Loucy (cell line): ENCODE measurements around the gene PRAMEF6.
"Not testable (repeated sequence)": the region's sequence is repeated elsewhere in the genome, so short reads cannot be mapped to it uniquely, and the experiment has no call there.

Experiments used
- H2AFZ ChIP-seq: fragments of 200-600 bp; sonication (generic); 2 replicates; pipeline ENCODE4 v1.6.0; 2016; ENCODE audit warnings: antibody characterized with exemption, mild to moderate bottlenecking, low read length, moderate library complexity
- H3F3A ChIP-seq: fragments of 200-600 bp; 2 replicates; pipeline ENCODE4 v1.6.0; 2016; ENCODE audit warnings: antibody characterized with exemption, low read depth, mild to moderate bottlenecking
- H3K27me3 ChIP-seq: fragments of 200-600 bp; sonication (generic); 2 replicates; pipeline ENCODE4 v1.6.1; 2014; ENCODE audit warnings: low read length, mild to moderate bottlenecking; ENCODE audit not compliant: insufficient read depth, poor library complexity, severe bottlenecking
- H3K36me3 ChIP-seq: fragments of 200-600 bp; sonication (generic); 2 replicates; pipeline ENCODE4 v1.6.1; 2016; ENCODE audit warnings: low read length; ENCODE audit not compliant: insufficient read depth
- H3K4me1 ChIP-seq: fragments of 200-600 bp; sonication (generic); 2 replicates; pipeline ENCODE4 v1.5.1; 2014; ENCODE audit warnings: low read length, mild to moderate bottlenecking; ENCODE audit not compliant: insufficient read depth, poor library complexity, severe bottlenecking
- H3K4me2 ChIP-seq: fragments of 200-600 bp; sonication (generic); 2 replicates; pipeline ENCODE4 v1.6.0; 2014; ENCODE audit warnings: antibody characterized with exemption, low read length, low read depth, mild to moderate bottlenecking; ENCODE audit not compliant: poor library complexity, severe bottlenecking
- H3K4me3 ChIP-seq: fragments of 200-600 bp; sonication (generic); 2 replicates; pipeline ENCODE4 v1.5.1; 2014; ENCODE audit warnings: low read length, mild to moderate bottlenecking, mixed read lengths; ENCODE audit not compliant: poor library complexity, severe bottlenecking
- H3K79me2 ChIP-seq: fragments of 200-600 bp; sonication (generic); 2 replicates; pipeline ENCODE4 v1.6.1; 2014; ENCODE audit warnings: low read length; ENCODE audit not compliant: insufficient read depth
- H3K9ac ChIP-seq: fragments of 200-600 bp; sonication (generic); 2 replicates; pipeline ENCODE4 v1.6.0; 2014; ENCODE audit warnings: mild to moderate bottlenecking, low read depth, low read length, moderate library complexity; ENCODE audit not compliant: poor library complexity, severe bottlenecking
- H3K9me2 ChIP-seq: fragments of 200-600 bp; sonication (generic); replicated peaks from 2 replicates; pipeline ENCODE4 v1.6.1; 2016; ENCODE audit warnings: low read depth, low read length, mixed read lengths
- H3K9me3 ChIP-seq: fragments of 200-600 bp; sonication (generic); 2 replicates; pipeline ENCODE4 v1.6.1; 2014; ENCODE audit warnings: mild to moderate bottlenecking, antibody characterized with exemption, low read length, low read depth; ENCODE audit not compliant: insufficient read depth
- H4K20me1 ChIP-seq: fragments of 200-600 bp; sonication (generic); 2 replicates; pipeline ENCODE4 v1.6.0; 2014; ENCODE audit warnings: antibody characterized with exemption, low read length, mild to moderate bottlenecking; ENCODE audit not compliant: insufficient read depth, poor library complexity, severe bottlenecking

The PRAMEF6 gene

DNA sequence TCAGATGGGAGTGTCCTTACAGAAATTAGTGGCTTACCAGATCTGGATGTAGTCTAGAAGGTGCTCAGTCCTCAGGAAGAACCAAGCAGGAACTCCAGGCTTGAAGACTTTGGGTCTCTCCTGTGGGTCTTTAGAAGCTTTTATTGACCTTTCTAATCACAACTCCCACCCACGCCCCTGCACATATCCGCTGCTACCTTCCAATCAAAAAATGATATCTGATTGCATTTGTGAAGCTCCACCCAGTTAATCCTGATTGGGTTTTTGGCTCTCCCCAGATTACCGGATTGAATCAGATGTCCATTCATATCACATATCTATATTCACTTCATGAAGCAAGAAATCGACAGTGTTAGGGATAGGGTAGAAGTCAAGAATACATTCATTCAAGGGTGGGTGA lies at the start of gene PRAMEF6:
TSS of gene PRAMEF6 (minus strand) at position 101 of the 400 bp plus-strand sequence. CDS start 5,062 bp downstream, outside the sequence.
- not testable (repeated sequence) for H3K9ac ChIP-seq, H3K4me1 ChIP-seq, H3K9me3 ChIP-seq, H3K4me3 ChIP-seq, H3K36me3 ChIP-seq, H3F3A ChIP-seq, H4K20me1 ChIP-seq, H3K9me2 ChIP-seq, H3K79me2 ChIP-seq, H3K4me2 ChIP-seq, H3K27me3 ChIP-seq, H2AFZ ChIP-seq

DNA sequence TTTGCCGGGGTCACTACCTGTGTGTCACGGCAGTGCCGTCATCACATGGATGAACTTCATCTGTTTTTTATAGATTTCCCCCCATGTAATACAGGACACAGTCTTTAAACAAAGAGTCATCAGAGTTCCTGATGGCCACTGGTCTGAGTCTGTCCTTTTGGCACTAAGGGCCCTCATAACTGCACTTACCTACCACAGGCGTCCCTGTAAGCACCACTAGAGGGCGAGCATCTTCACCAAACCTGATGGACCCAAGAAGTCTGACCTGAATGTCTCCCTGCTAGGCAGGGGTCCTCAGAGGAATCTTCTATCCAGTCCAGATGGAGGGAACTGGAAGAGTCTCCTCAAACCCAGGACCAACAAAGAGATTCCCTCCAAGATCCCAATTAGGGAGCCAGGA lies 23.0 kb downstream of the PRAMEF6 start:
- H3K9me2 ChIP-seq, H3K27me3 ChIP-seq, H3F3A ChIP-seq, H3K4me2 ChIP-seq, H4K20me1 ChIP-seq, H3K79me2 ChIP-seq, H2AFZ ChIP-seq, H3K9ac ChIP-seq, H3K9me3 ChIP-seq, H3K4me3 ChIP-seq, H3K36me3 ChIP-seq, H3K4me1 ChIP-seq: not testable (repeated sequence)

DNA sequence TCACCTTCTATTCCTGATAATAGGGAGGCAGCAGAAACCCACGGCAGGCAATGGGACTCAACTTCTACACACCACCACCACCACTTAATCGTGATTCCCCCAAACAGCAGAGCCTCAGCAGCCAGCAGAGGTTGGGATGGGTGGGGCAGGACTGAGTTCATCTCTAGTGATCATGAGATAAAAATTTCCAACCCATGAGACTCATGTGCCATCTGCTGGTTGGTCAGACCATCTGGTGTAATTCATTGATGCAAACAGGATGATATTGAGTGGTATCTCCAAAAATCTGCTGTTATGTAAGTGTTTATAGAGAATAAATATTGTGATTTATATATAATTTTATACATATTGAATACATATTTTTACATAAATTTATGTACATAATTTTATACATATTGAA lies 25.6 kb downstream of the PRAMEF6 start:
- H3K27me3 ChIP-seq, H4K20me1 ChIP-seq, H3K9ac ChIP-seq, H3K4me2 ChIP-seq, H2AFZ ChIP-seq, H3K9me3 ChIP-seq, H3K4me1 ChIP-seq, H3K9me2 ChIP-seq, H3F3A ChIP-seq, H3K79me2 ChIP-seq, H3K36me3 ChIP-seq, H3K4me3 ChIP-seq: not testable (repeated sequence)

DNA sequence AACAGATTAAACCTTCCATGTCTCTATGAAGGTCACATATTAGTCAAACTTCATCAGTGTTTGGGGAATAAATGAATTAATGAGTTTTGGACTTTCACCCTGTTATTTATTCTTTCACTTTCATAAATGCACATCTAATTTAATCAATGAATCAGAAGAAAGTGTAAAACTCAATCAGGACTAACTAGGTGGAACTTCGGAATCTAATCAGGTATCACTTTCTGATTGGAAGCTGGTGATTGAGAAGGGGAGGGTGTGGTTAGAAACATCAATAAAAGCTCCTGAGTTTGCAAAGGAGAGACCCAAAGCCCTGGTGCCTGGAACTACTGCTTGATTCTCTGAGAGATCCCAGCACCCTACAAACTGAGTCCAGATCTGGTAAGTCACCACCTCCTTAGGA lies 31.1 kb downstream of the PRAMEF6 start, which contains the start of gene PRAMEF7:
TSS of gene PRAMEF7 (plus strand) at position 301 of the 400 bp plus-strand sequence. CDS start 1,083 bp downstream, outside the sequence.
- H3K4me2 ChIP-seq, H3K36me3 ChIP-seq, H2AFZ ChIP-seq, H3K4me3 ChIP-seq, H4K20me1 ChIP-seq, H3K9me3 ChIP-seq, H3K79me2 ChIP-seq, H3K27me3 ChIP-seq, H3F3A ChIP-seq, H3K9me2 ChIP-seq, H3K4me1 ChIP-seq, H3K9ac ChIP-seq: not testable (repeated sequence)

DNA sequence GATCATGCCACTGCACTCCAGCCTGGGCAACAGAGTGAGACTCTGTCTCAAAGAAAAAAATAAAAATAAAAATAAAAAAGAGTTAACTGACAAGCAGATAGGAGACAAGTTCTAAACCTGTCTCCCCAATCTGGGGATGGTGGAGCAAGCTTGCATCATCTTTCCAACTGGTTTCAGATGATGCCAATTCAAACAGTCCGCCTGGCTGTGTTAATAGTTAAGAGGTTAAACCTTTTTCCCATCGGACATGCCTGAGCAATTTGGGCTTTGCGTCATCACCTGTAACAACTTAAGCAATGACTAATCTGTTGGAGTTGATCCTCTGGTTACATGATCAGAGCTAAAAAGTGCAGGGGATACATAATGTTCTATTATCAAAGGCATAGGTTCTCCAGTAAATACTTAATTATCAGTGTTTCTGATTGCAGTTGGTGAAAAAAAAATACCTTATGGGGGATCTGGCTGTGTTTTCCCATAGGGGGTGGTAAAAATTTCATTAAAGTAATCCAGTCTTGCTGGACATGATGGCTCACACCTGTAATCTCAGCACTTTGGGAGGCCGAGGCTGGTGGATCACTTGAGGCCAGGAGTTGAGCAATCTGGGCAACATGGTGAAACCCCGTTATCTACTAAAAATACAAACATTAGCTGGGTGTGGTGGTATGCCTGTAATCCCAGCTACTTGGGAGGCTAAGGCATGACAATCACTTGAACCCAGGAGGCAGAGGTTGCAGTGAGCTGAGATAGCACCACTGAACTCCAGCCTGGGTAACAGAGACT lies 43.4 kb downstream of the PRAMEF6 start:
- not testable (repeated sequence) for H3K27me3 ChIP-seq, H3K79me2 ChIP-seq, H3K4me2 ChIP-seq, H3K4me3 ChIP-seq, H4K20me1 ChIP-seq, H2AFZ ChIP-seq, H3K36me3 ChIP-seq, H3K9me3 ChIP-seq, H3K9me2 ChIP-seq, H3F3A ChIP-seq, H3K9ac ChIP-seq, H3K4me1 ChIP-seq

DNA sequence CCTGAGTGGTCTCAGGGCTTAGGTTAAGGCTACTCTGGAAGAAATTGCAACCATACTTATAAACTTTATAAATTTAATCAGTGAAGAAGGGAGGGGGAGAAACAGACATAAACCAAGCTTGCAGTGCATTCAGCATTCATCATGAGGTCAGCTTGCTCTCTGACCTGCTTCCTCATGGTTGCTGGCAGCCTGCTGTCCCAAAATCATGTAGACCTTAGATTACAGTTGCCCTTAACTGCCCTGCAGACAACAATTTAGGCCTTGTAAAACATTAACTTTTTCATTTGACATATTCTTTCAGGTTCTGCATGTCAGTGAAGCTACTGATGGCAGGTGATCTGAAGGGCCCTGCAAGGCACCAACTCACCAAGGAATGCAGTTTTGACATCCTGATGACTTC lies 48.2 kb downstream of the PRAMEF6 start:
- not testable (repeated sequence) for H3K9me2 ChIP-seq, H3K9me3 ChIP-seq, H3F3A ChIP-seq, H2AFZ ChIP-seq, H3K4me3 ChIP-seq, H3K27me3 ChIP-seq, H3K9ac ChIP-seq, H3K4me2 ChIP-seq, H3K79me2 ChIP-seq, H3K4me1 ChIP-seq, H4K20me1 ChIP-seq, H3K36me3 ChIP-seq

DNA sequence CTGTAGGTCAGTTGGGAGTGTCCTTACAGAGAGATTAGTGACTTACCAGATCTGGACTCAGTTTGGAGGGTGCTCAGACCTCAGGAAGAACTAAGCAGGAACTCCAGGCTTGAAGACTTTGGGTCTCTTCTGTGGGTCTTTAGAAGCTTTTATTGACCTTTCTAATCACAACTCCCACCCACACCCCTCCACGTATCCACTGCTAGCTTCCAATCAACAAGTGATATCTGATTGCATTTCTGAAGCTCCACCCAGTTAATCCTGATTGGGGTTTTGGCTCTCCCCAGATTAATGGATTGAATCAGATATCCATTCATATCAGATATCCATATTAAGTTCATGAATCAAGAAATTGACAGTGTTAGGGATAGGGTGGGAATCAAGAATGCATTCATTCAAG lies 49.2 kb downstream of the PRAMEF6 start, which contains the start of gene PRAMEF10:
TSS of gene PRAMEF10 (minus strand) at position 101 of the 400 bp plus-strand sequence. CDS start 2,423 bp downstream, outside the sequence.
- H3K9me3 ChIP-seq, H4K20me1 ChIP-seq, H3K36me3 ChIP-seq, H3K4me2 ChIP-seq, H3K27me3 ChIP-seq, H3K9ac ChIP-seq, H3K9me2 ChIP-seq, H3F3A ChIP-seq, H2AFZ ChIP-seq, H3K4me1 ChIP-seq, H3K4me3 ChIP-seq, H3K79me2 ChIP-seq: not testable (repeated sequence)
